ENCODE data around the gene LTBP1. TPM values are rescaled to one million over a fixed set of nuclear protein-coding genes. Genes with fewer than 3 reads are reported as not detected.

Gene LTBP1
- total and polyA plus RNA-seq, 11 donors = 23.5 to 150 (median 102) TPM

DNA sequence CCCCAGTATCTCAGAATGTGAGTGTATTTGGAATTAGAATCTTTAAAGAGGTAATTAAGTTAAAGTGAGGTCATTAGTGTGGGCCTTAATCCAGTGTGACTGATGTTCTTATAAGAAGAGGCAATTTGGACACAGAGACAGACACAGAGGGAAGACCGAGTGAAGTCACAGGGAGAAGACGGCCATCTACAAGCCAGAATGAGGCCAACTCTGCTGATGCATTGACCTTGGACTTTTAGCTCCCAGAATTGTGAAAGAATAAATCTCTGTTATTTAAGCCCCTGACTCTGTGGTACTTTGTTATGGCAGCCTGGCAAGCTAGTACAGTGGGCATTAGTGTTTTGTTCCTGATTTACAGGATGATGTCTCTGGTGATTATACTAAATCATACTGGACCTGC is 64.6 kb downstream of the LTBP1 start:
- no peak overlapping the region for H3K27ac ChIP-seq

DNA sequence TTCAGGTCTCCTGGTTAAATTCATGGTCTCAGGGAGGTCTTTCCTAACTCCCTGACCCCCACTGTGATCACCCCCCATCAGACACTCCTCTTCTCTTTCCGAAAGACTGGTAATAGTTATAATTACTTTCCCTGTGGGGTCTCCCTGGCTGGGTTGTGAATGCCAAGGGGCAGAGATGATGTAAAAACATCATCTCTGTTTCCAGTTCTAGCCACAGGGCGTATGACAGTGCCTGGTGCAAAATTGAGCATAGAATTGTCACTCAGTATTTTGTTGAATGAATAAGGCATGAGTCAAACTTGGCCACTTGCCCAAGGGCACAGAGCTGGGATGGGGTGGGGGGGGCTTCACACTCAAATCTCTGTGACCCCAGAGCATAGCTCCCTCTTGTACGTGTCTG is 65.2 kb downstream of the LTBP1 start:
- no peak overlapping the region for H3K27ac ChIP-seq
- no peaks in the 10 kb centered on the region for H3K27me3 ChIP-seq
- H3K9me3 ChIP-seq = no peaks in the 10 kb centered on the region
- intact Hi-C loops (cut with DNase I) = loop anchor here in 2 of 10 donors (10.0 kb wide), 2 partner anchors 57 to 67 kb away; partner anchors contain the start of gene LTBP1 (in 1 of the 2)
- H3K36me3 ChIP-seq = no peaks in the 10 kb centered on the region
- H3K4me3 ChIP-seq = no peak overlapping the region
- TF ChIP-seq POLR2A (IDR thresholded peaks at IDR 0.05) = no peak
- TF ChIP-seq, protein P1, sequence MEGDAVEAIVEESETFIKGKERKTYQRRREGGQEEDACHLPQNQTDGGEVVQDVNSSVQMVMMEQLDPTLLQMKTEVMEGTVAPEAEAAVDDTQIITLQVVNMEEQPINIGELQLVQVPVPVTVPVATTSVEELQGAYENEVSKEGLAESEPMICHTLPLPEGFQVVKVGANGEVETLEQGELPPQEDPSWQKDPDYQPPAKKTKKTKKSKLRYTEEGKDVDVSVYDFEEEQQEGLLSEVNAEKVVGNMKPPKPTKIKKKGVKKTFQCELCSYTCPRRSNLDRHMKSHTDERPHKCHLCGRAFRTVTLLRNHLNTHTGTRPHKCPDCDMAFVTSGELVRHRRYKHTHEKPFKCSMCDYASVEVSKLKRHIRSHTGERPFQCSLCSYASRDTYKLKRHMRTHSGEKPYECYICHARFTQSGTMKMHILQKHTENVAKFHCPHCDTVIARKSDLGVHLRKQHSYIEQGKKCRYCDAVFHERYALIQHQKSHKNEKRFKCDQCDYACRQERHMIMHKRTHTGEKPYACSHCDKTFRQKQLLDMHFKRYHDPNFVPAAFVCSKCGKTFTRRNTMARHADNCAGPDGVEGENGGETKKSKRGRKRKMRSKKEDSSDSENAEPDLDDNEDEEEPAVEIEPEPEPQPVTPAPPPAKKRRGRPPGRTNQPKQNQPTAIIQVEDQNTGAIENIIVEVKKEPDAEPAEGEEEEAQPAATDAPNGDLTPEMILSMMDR (IDR thresholded peaks at IDR 0.05) = no peak
- H3K4me1 ChIP-seq = peaks cover 0 to 61% (median 21%) of the 10 kb centered on the region in 12 donors
- ATAC-seq = no peak
- DNase-seq = no peak
- 80 to 87% (median 85%) methylated on average over 3 of the region's 3 CpGs for WGBS, 4 donors

More for the DNA sequence above, 64.6 kb downstream of the LTBP1 start:
- no peak for DNase-seq
- H3K36me3 ChIP-seq = no peaks in the 10 kb centered on the region
- no peaks in the 10 kb centered on the region for H3K9me3 ChIP-seq
- no peak for ATAC-seq
- H3K4me1 ChIP-seq = peaks cover 0 to 55% (median 23%) of the 10 kb centered on the region in 12 donors
- intact Hi-C loops (cut with DNase I) = loop anchor here in 2 of 10 donors (10.0 kb wide), 2 partner anchors 57 to 67 kb away; partner anchors contain the start of gene LTBP1 (in 1 of the 2)
- WGBS, 4 donors = 88 to 98% (median 89%) methylated on average over 2 of the region's 2 CpGs
- H3K27me3 ChIP-seq = no peaks in the 10 kb centered on the region
- TF ChIP-seq, protein P1 (IDR thresholded peaks at IDR 0.05) = no peak
- TF ChIP-seq POLR2A (IDR thresholded peaks at IDR 0.05) = no peak
- H3K4me3 ChIP-seq = no peak overlapping the region

DNA sequence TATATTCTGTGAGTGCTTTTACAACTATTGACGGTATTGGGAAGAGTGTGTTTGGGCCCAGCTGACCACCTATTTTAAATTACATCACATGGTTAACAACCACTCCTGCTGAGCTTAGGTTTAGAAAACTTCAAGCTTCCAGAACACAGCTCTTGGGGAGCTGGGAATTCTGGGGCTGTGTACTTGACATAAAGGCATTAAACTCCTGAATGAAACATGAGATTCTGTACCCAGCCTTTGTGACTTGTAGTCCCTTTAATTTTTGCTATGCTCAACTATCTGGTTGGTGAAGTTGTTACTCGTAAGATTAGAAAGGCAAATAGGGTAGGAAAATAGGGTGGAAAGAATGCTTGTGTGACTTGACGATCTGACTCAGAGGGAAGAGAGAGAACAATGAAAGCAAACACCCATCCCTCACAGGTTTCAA is 66.9 kb downstream of the LTBP1 start:
- TF ChIP-seq, protein P1 (IDR thresholded peaks at IDR 0.05) = no peak
- no peak for TF ChIP-seq POLR2A (IDR thresholded peaks at IDR 0.05)
- no peaks in the 10 kb centered on the region for H3K9me3 ChIP-seq
- no peaks in the 10 kb centered on the region for H3K36me3 ChIP-seq
- no peaks in the 10 kb centered on the region for H3K27me3 ChIP-seq
- no peak for DNase-seq
- H3K27ac ChIP-seq = peak overlapping the region in 7 of 12 donors; percentile 18 to 87 (median 49)
- no peak for ATAC-seq
- H3K4me1 ChIP-seq = peaks cover 0 to 67% (median 21%) of the 10 kb centered on the region in 12 donors
- intact Hi-C loops (cut with DNase I) = loop anchor here in 2 of 10 donors (10.0 kb wide), 2 partner anchors 59 to 69 kb away; partner anchors contain the start of gene LTBP1 (in 1 of the 2)
- no peak overlapping the region for H3K4me3 ChIP-seq
- 48 to 57% (median 55%) methylated on average over 3 of the region's 3 CpGs for WGBS, 4 donors

DNA sequence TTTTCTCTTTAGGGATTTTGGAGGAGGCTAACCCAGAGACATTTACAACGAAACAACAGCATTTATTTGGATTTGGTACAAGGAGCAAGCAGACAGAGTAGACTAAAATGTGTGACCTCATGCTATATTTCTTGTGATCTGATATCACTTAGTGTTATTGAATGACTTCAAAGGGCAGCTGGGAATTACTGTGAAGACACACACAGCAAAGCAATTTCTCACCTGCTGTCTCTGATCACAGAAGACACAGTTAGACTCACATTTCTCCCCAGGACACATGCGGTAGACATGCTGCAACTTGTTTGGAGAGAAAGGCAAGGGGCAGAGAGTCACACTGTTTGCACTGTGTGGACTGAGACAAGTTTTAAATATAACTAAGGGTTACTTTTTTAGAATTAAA is 67.5 kb downstream of the LTBP1 start:
- no peaks in the 10 kb centered on the region for H3K27me3 ChIP-seq
- no peak overlapping the region for H3K4me3 ChIP-seq
- H3K4me1 ChIP-seq = peaks cover 0 to 67% (median 21%) of the 10 kb centered on the region in 12 donors
- intact Hi-C loops (cut with DNase I) = loop anchor here in 2 of 10 donors (10.0 kb wide), 2 partner anchors 59 to 69 kb away; partner anchors contain the start of gene LTBP1 (in 1 of the 2)
- H3K9me3 ChIP-seq = no peaks in the 10 kb centered on the region
- WGBS, 4 donors = 54 to 67% (median 64%) methylated on average over 2 of the region's 2 CpGs
- DNase-seq (no peak), ATAC-seq (no peak)
- no peaks in the 10 kb centered on the region for H3K36me3 ChIP-seq
- no peak for TF ChIP-seq POLR2A (IDR thresholded peaks at IDR 0.05)
- TF ChIP-seq, protein P1 (IDR thresholded peaks at IDR 0.05) = no peak
- peak overlapping the region in 10 of 12 donors; percentile 12 to 87 (median 59) for H3K27ac ChIP-seq
